Small intestine (tissue), 7 donors: Measurements from ENCODE around the gene CAPN3. TPM values are rescaled to one million over a fixed set of nuclear protein-coding genes. Genes with fewer than 3 reads are reported as not detected.

Source experiments
- DNase-seq, 2 donors: peaks; one replicate each; pipeline versions ENCODE4 v3.0.0 to v3.0.0-alpha.2; 2013
- FAIRE-seq: peaks from 2 replicates; lab custom pipeline; 2012; peaks lifted over from hg19 to GRCh38; lab: Jason Lieb, UNC
- H3K27ac ChIP-seq, 3 donors: one replicate each; pipeline ENCODE4 v1.5.1; 2013; ENCODE audit warnings: low read length in 2 of 3, mild to moderate bottlenecking in 2 of 3, control low read depth in 1 of 3, inconsistent platforms in 1 of 3, low read depth in 1 of 3, moderate library complexity in 1 of 3
- H3K27me3 ChIP-seq, 3 donors: one replicate each; pipeline ENCODE4 v1.6.1; 2013; ENCODE audit warnings: low read length in 3 of 3, inconsistent platforms in 1 of 3; ENCODE audit not compliant: control insufficient read depth in 3 of 3, insufficient read depth in 3 of 3
- H3K36me3 ChIP-seq, 3 donors: one replicate each; pipeline ENCODE4 v1.6.1; 2013; ENCODE audit warnings: low read length in 3 of 3, inconsistent platforms in 1 of 3, low read depth in 1 of 3, mild to moderate bottlenecking in 1 of 3, moderate library complexity in 1 of 3; ENCODE audit not compliant: control insufficient read depth in 3 of 3, insufficient read depth in 2 of 3
- H3K4me1 ChIP-seq, 3 donors: one replicate each; pipeline ENCODE4 v1.6.1; 2013; ENCODE audit warnings: low read length in 2 of 3, inconsistent platforms in 1 of 3, low read depth in 1 of 3, mild to moderate bottlenecking in 1 of 3, moderate library complexity in 1 of 3; ENCODE audit not compliant: control insufficient read depth in 3 of 3, insufficient read depth in 2 of 3
- H3K4me3 ChIP-seq, 3 donors: one replicate each; pipeline ENCODE4 v1.5.1; 2013; ENCODE audit warnings: low read length in 3 of 3, control low read depth in 1 of 3, inconsistent platforms in 1 of 3, low read depth in 1 of 3, mild to moderate bottlenecking in 1 of 3, moderate library complexity in 1 of 3
- H3K9me3 ChIP-seq, 2 donors: one replicate each; pipeline ENCODE4 v1.6.1; 2013; ENCODE audit warnings: low read depth in 1 of 2, low read length in 1 of 2; ENCODE audit not compliant: control insufficient read depth in 2 of 2, insufficient read depth in 1 of 2
- WGBS, 3 donors: extraction: QIAGEN DNeasy Blood & Tissue Kit; methylation state at CpG; one replicate each; pipeline ENCODE4 v1.1.7; 2013; 5-methylcytosine and 5-hydroxymethylcytosine counted together
- polyA plus RNA-seq, 4 donors: library from polyadenylated mRNA; stranded (reverse) in 3 of 4; unstranded in 1 of 4; fragments of 200-250 nt in 3 of 4; fragments of 120-200 nt in 1 of 4; gene quantifications; one replicate each; pipeline versions ENCODE4 v1.2.1 to v1.2.3, GENCODE V29; 2013
- donor health status: healthy with polysubstance abuse.
- donor health status: control.
- donor health status: control.
- donor health status: Bipolar disorder and iron deficiency.
- donor health status: healthy.

Gene CAPN3
- polyA plus RNA-seq, 4 donors, result 5.2 to 248 (median 18.6) TPM

GRCh38 chr15:42345504-42345903 is 13.8 kb upstream of the CAPN3 start:
- Histone ChIP-seq H3K27ac (no peak overlapping the region), H3K4me3 (no peak overlapping the region), H3K4me1 (no peaks in the 10 kb centered on the region), H3K36me3 (peaks cover 0 to 16% (median 6%) of the 10 kb centered on the region in 3 donors), H3K27me3 (no peaks in the 10 kb centered on the region), H3K9me3 (no peaks in the 10 kb centered on the region)
- FAIRE-seq, result no peak
- 92 to 97% (median 94%) methylated on average over 3 of the region's 3 CpGs for WGBS, 3 donors
- no peak for DNase-seq

GRCh38 chr15:42348083-42348482 is 11.2 kb upstream of the CAPN3 start:
- WGBS, 3 donors, result 93 to 96% (median 94%) methylated on average over 5 of the region's 5 CpGs
- DNase-seq (no peak), FAIRE-seq (no peak)
- no peaks in the 10 kb centered on the region for H3K27me3 ChIP-seq
- H3K4me1 ChIP-seq, result no peaks in the 10 kb centered on the region
- no peak overlapping the region for H3K27ac ChIP-seq
- H3K9me3 ChIP-seq, result no peaks in the 10 kb centered on the region
- H3K4me3 ChIP-seq, result no peak overlapping the region
- peaks cover 0 to 25% (median 10%) of the 10 kb centered on the region in 3 donors for H3K36me3 ChIP-seq

- FAIRE-seq, result no peak
- Histone ChIP-seq H3K9me3 (no peaks in the 10 kb centered on the region), H3K36me3 (peaks cover 0 to 19% (median 6%) of the 10 kb centered on the region in 3 donors), H3K27me3 (no peaks in the 10 kb centered on the region), H3K27ac (no peak overlapping the region), H3K4me3 (no peak overlapping the region), H3K4me1 (no peaks in the 10 kb centered on the region)
- no peak for DNase-seq
- 82 to 96% (median 82%) methylated on average over 2 of the region's 2 CpGs for WGBS, 3 donors
Observed at GRCh38 chr15:42349186-42349585, 10.1 kb upstream of the CAPN3 start.

- WGBS, 3 donors, result 96 to 97% (median 97%) methylated on average over 7 of the region's 7 CpGs
- Histone ChIP-seq H3K9me3 (no peaks in the 10 kb centered on the region), H3K27ac (no peak overlapping the region), H3K36me3 (peaks cover 0 to 22% (median 12%) of the 10 kb centered on the region in 3 donors), H3K27me3 (no peaks in the 10 kb centered on the region), H3K4me1 (no peaks in the 10 kb centered on the region), H3K4me3 (no peak overlapping the region)
- FAIRE-seq (no peak), DNase-seq (no peak)
Observed at GRCh38 chr15:42352401-42352800, 6.9 kb upstream of the CAPN3 start.

GRCh38 chr15:42353061-42353460 is 6.2 kb upstream of the CAPN3 start:
- no peak for FAIRE-seq
- Histone ChIP-seq H3K9me3 (no peaks in the 10 kb centered on the region), H3K27ac (no peak overlapping the region), H3K36me3 (peaks cover 0 to 25% (median 12%) of the 10 kb centered on the region in 3 donors), H3K4me1 (no peaks in the 10 kb centered on the region), H3K4me3 (no peak overlapping the region), H3K27me3 (no peaks in the 10 kb centered on the region)
- no peak for DNase-seq
- 89 to 96% (median 90%) methylated on average over 6 of the region's 6 CpGs for WGBS, 3 donors

- no peak for FAIRE-seq
- no peak overlapping the region for H3K27ac ChIP-seq
- no peaks in the 10 kb centered on the region for H3K9me3 ChIP-seq
- 67 to 79% (median 70%) methylated on average over 2 of the region's 2 CpGs for WGBS, 3 donors
- DNase-seq, result no peak
- no peaks in the 10 kb centered on the region for H3K4me1 ChIP-seq
- H3K4me3 ChIP-seq, result no peak overlapping the region
- no peaks in the 10 kb centered on the region for H3K27me3 ChIP-seq
- peaks cover 0 to 29% (median 12%) of the 10 kb centered on the region in 3 donors for H3K36me3 ChIP-seq
Observed at GRCh38 chr15:42354824-42355223, 4.5 kb upstream of the CAPN3 start.

GRCh38 chr15:42355291-42355690 is 4.0 kb upstream of the CAPN3 start:
- H3K36me3 ChIP-seq, result peaks cover 0 to 32% (median 12%) of the 10 kb centered on the region in 3 donors
- no peak for DNase-seq
- H3K27ac ChIP-seq, result no peak overlapping the region
- no peak overlapping the region for H3K4me3 ChIP-seq
- H3K9me3 ChIP-seq, result no peaks in the 10 kb centered on the region
- H3K27me3 ChIP-seq, result no peaks in the 10 kb centered on the region
- no peak for FAIRE-seq
- WGBS, 3 donors, result 92 to 94% (median 94%) methylated on average over 6 of the region's 6 CpGs
- no peaks in the 10 kb centered on the region for H3K4me1 ChIP-seq

GRCh38 chr15:42356851-42357250 is 2.5 kb upstream of the CAPN3 start:
- 81 to 88% (median 84%) methylated on average over 5 of the region's 5 CpGs for WGBS, 3 donors
- Histone ChIP-seq H3K27me3 (no peaks in the 10 kb centered on the region), H3K4me3 (no peak overlapping the region), H3K9me3 (no peaks in the 10 kb centered on the region), H3K36me3 (peaks cover 0 to 29% (median 10%) of the 10 kb centered on the region in 3 donors), H3K27ac (no peak overlapping the region), H3K4me1 (no peaks in the 10 kb centered on the region)
- FAIRE-seq, result no peak
- DNase-seq, result no peak

GRCh38 chr15:42358141-42358540 is 1.2 kb upstream of the CAPN3 start:
- H3K4me3 ChIP-seq, result no peak overlapping the region
- H3K27me3 ChIP-seq, result no peaks in the 10 kb centered on the region
- no peak for FAIRE-seq
- H3K27ac ChIP-seq, result no peak overlapping the region
- DNase-seq, result no peak
- H3K4me1 ChIP-seq, result no peaks in the 10 kb centered on the region
- WGBS, 3 donors, result 91 to 96% (median 92%) methylated on average over 2 of the region's 2 CpGs
- H3K36me3 ChIP-seq, result peaks cover 0 to 19% (median 8%) of the 10 kb centered on the region in 3 donors
- H3K9me3 ChIP-seq, result no peaks in the 10 kb centered on the region
